Measurements from ENCODE around the gene LCE1D.

Gene LCE1D

DNA sequence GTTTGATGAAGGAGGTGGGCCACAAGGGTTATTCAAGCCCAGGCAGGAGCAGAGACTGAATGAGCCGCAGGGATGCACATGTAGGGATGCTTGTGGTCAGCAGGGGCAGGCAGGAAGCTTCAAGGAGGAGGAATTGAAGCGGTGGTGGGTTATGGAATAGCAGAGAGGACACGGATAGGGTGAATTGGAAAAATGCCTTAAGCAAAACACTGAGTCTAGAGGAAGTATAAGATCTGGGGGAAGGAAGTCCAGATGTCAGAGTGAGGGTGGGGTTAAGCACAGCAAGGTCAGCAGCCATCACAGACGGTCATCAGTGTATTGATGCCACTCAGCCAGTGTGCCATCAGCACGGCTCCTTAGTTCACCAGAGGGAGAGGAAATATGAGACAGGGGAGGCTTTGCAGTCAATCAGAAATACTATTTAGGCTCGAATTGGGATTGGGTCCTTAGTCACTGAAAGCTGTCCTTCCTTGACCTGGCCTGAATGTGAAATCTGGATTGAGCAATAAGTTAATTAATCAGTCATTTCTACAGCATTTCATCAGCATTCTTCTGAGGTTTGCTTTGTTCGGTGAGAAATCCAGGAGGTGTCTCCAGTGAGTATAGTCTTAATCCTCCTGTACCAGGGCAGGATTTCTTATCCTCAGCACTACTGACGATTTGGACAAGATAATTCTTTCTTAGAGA is 27.5 kb upstream of the LCE1D start:
- no peak for DNase-seq (ENCODE audit: low read depth, low spot score)
- Histone ChIP-seq H3K9me3 (ENCODE audit: control insufficient read depth, insufficient read depth, low read length) (peaks cover 15% of the 10 kb centered on the region), H3K4me3 (ENCODE audit: low read length) (no peak overlapping the region), H3K27ac (ENCODE audit: low read length) (no peak overlapping the region), H3K4me1 (ENCODE audit: control insufficient read depth, insufficient read depth, low read length) (no peaks in the 10 kb centered on the region), H3K36me3 (ENCODE audit: control insufficient read depth, insufficient read depth, low read length) (no peaks in the 10 kb centered on the region), H3K27me3 (ENCODE audit: control insufficient read depth, insufficient read depth, low read length) (no peaks in the 10 kb centered on the region)
- WGBS (ENCODE audit: insufficient coverage, insufficient read length) = no CpG with 5 or more reads among the region's 8 CpGs

DNA sequence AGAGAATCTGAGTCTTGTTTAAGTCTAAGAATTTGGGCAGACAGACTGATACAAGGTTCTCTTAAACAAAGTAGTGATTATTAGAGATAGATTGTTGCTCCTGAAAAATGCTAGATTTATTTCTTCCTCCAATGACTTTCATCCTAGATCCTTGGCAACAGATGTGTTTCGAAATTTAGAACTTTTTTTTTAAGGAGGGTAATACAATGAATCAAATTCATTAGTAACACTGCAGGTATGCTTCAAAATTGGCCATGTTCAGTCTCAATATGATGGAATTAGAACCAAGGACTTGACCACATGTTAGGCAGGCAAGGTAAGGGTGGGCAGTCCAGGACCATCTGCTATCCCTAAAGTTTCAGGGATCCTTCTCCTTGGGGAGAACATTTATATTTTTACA is 26.1 kb upstream of the LCE1D start:
- WGBS (ENCODE audit: insufficient coverage, insufficient read length) = no CpG with 5 or more reads among the region's 1 CpG
- no peaks in the 10 kb centered on the region for H3K4me1 ChIP-seq (ENCODE audit: control insufficient read depth, insufficient read depth, low read length)
- H3K27ac ChIP-seq (ENCODE audit: low read length) = no peak overlapping the region
- peaks cover 14% of the 10 kb centered on the region for H3K9me3 ChIP-seq (ENCODE audit: control insufficient read depth, insufficient read depth, low read length)
- no peaks in the 10 kb centered on the region for H3K27me3 ChIP-seq (ENCODE audit: control insufficient read depth, insufficient read depth, low read length)
- no peak for DNase-seq (ENCODE audit: low read depth, low spot score)
- H3K36me3 ChIP-seq (ENCODE audit: control insufficient read depth, insufficient read depth, low read length) = no peaks in the 10 kb centered on the region
- H3K4me3 ChIP-seq (ENCODE audit: low read length) = no peak overlapping the region

GRCh38 chr1:152774875-152775274 is 21.6 kb upstream of the LCE1D start, which contains the start of gene LCE1F:
Gene LCE1F (plus strand): TSS chr1:152775140. CDS start chr1:152776372, 1,232 bp downstream.
- no CpG with 5 or more reads among the region's 6 CpGs for WGBS (ENCODE audit: insufficient coverage, insufficient read length)
- H3K4me3 ChIP-seq (ENCODE audit: low read length) = no peak within 1 kb of the TSS
- no peaks in the 10 kb centered on the region for H3K36me3 ChIP-seq (ENCODE audit: control insufficient read depth, insufficient read depth, low read length)
- H3K4me1 ChIP-seq (ENCODE audit: control insufficient read depth, insufficient read depth, low read length) = no peaks in the 10 kb centered on the region
- no peaks in the 10 kb centered on the region for H3K27me3 ChIP-seq (ENCODE audit: control insufficient read depth, insufficient read depth, low read length)
- H3K27ac ChIP-seq (ENCODE audit: low read length) = no peak within 1 kb of the TSS
- DNase-seq (ENCODE audit: low read depth, low spot score) = no peak
- peaks cover 8% of the 10 kb centered on the region for H3K9me3 ChIP-seq (ENCODE audit: control insufficient read depth, insufficient read depth, low read length)

DNA sequence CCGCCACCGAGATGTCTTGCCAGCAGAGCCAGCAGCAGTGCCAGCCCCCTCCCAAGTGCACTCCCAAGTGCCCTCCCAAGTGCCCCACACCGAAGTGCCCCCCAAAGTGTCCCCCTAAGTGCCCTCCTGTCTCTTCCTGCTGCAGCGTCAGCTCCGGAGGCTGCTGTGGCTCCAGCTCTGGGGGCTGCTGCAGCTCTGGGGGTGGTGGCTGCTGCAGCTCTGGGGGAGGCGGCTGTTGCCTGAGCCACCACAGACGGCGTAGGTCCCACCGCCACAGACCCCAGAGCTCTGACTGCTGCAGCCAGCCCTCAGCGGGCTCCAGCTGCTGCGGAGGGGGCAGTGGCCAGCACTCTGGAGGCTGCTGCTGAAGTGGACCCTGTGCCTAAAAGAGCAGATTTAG is 20.2 kb upstream of the LCE1D start:
- Histone ChIP-seq H3K4me3 (ENCODE audit: low read length) (no peak overlapping the region), H3K9me3 (ENCODE audit: control insufficient read depth, insufficient read depth, low read length) (peaks cover 9% of the 10 kb centered on the region), H3K4me1 (ENCODE audit: control insufficient read depth, insufficient read depth, low read length) (no peaks in the 10 kb centered on the region), H3K27ac (ENCODE audit: low read length) (no peak overlapping the region), H3K36me3 (ENCODE audit: control insufficient read depth, insufficient read depth, low read length) (no peaks in the 10 kb centered on the region), H3K27me3 (ENCODE audit: control insufficient read depth, insufficient read depth, low read length) (no peaks in the 10 kb centered on the region)
- WGBS (ENCODE audit: insufficient coverage, insufficient read length) = no CpG with 5 or more reads among the region's 11 CpGs
- DNase-seq (ENCODE audit: low read depth, low spot score) = no peak

GRCh38 chr1:152777510-152778137 is 18.9 kb upstream of the LCE1D start:
- no CpG with 5 or more reads among the region's 4 CpGs for WGBS (ENCODE audit: insufficient coverage, insufficient read length)
- no peak for DNase-seq (ENCODE audit: low read depth, low spot score)

DNA sequence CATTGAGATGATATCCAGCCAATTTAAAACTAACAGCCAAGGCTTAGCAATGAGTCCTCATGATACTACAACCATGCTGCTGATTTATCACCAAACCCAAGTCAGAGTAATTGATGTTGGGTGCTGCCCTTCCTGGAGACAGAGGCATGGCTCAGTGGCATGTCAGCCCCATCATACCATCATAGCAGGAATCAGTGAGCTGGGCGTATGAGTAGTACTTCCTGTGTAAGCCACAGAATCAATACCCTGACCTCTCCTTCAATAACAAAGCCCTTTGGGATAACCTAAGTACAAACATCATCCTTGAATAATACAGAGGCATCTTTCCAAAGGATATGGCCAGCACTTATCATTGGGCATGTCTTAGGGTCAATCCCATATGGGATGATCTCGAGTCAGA is 13.4 kb upstream of the LCE1D start:
- Histone ChIP-seq H3K4me1 (ENCODE audit: control insufficient read depth, insufficient read depth, low read length) (no peaks in the 10 kb centered on the region), H3K9me3 (ENCODE audit: control insufficient read depth, insufficient read depth, low read length) (peaks cover 19% of the 10 kb centered on the region), H3K27me3 (ENCODE audit: control insufficient read depth, insufficient read depth, low read length) (no peaks in the 10 kb centered on the region), H3K27ac (ENCODE audit: low read length) (no peak overlapping the region), H3K36me3 (ENCODE audit: control insufficient read depth, insufficient read depth, low read length) (no peaks in the 10 kb centered on the region), H3K4me3 (ENCODE audit: low read length) (no peak overlapping the region)
- no CpG with 5 or more reads among the region's 2 CpGs for WGBS (ENCODE audit: insufficient coverage, insufficient read length)
- DNase-seq (ENCODE audit: low read depth, low spot score) = no peak

More at GRCh38 chr1:152777510-152778137, 18.9 kb upstream of the LCE1D start:
- H3K27me3 ChIP-seq (ENCODE audit: control insufficient read depth, insufficient read depth, low read length) = no peaks in the 10 kb centered on the region
- no peak overlapping the region for H3K27ac ChIP-seq (ENCODE audit: low read length)
- H3K36me3 ChIP-seq (ENCODE audit: control insufficient read depth, insufficient read depth, low read length) = no peaks in the 10 kb centered on the region
- peaks cover 9% of the 10 kb centered on the region for H3K9me3 ChIP-seq (ENCODE audit: control insufficient read depth, insufficient read depth, low read length)
- H3K4me3 ChIP-seq (ENCODE audit: low read length) = no peak overlapping the region
- no peaks in the 10 kb centered on the region for H3K4me1 ChIP-seq (ENCODE audit: control insufficient read depth, insufficient read depth, low read length)

- no CpG with 5 or more reads among the region's 2 CpGs for WGBS (ENCODE audit: insufficient coverage, insufficient read length)
- H3K27me3 ChIP-seq (ENCODE audit: control insufficient read depth, insufficient read depth, low read length) = no peaks in the 10 kb centered on the region
- no peak within 1 kb of the TSS for H3K4me3 ChIP-seq (ENCODE audit: low read length)
- DNase-seq (ENCODE audit: low read depth, low spot score) = no peak
- H3K36me3 ChIP-seq (ENCODE audit: control insufficient read depth, insufficient read depth, low read length) = no peaks in the 10 kb centered on the region
- no peaks in the 10 kb centered on the region for H3K4me1 ChIP-seq (ENCODE audit: control insufficient read depth, insufficient read depth, low read length)
- H3K9me3 ChIP-seq (ENCODE audit: control insufficient read depth, insufficient read depth, low read length) = peaks cover 18% of the 10 kb centered on the region
- H3K27ac ChIP-seq (ENCODE audit: low read length) = no peak within 1 kb of the TSS
Measured at GRCh38 chr1:152786077-152786476, 10.4 kb upstream of the LCE1D start, which contains the start of gene LCE1E. Gene LCE1E (plus strand): TSS chr1:152786257. CDS start chr1:152787300, 1,043 bp downstream.

GRCh38 chr1:152795686-152796085 is 835 bp upstream of the LCE1D start:
- H3K27ac ChIP-seq (ENCODE audit: low read length) = no peak overlapping the region
- H3K36me3 ChIP-seq (ENCODE audit: control insufficient read depth, insufficient read depth, low read length) = no peaks in the 10 kb centered on the region
- H3K9me3 ChIP-seq (ENCODE audit: control insufficient read depth, insufficient read depth, low read length) = peaks cover 5% of the 10 kb centered on the region
- H3K27me3 ChIP-seq (ENCODE audit: control insufficient read depth, insufficient read depth, low read length) = no peaks in the 10 kb centered on the region
- H3K4me3 ChIP-seq (ENCODE audit: low read length) = no peak overlapping the region
- no peaks in the 10 kb centered on the region for H3K4me1 ChIP-seq (ENCODE audit: control insufficient read depth, insufficient read depth, low read length)
- no CpG with 5 or more reads among the region's 4 CpGs for WGBS (ENCODE audit: insufficient coverage, insufficient read length)
- DNase-seq (ENCODE audit: low read depth, low spot score) = no peak

- H3K36me3 ChIP-seq (ENCODE audit: control insufficient read depth, insufficient read depth, low read length) = no peaks in the 10 kb centered on the region
- no peaks in the 10 kb centered on the region for H3K4me1 ChIP-seq (ENCODE audit: control insufficient read depth, insufficient read depth, low read length)
- H3K27ac ChIP-seq (ENCODE audit: low read length) = no peak overlapping the region
- no CpG with 5 or more reads among the region's 1 CpG for WGBS (ENCODE audit: insufficient coverage, insufficient read length)
- H3K9me3 ChIP-seq (ENCODE audit: control insufficient read depth, insufficient read depth, low read length) = peaks cover 10% of the 10 kb centered on the region
- no peaks in the 10 kb centered on the region for H3K27me3 ChIP-seq (ENCODE audit: control insufficient read depth, insufficient read depth, low read length)
- DNase-seq (ENCODE audit: low read depth, low spot score) = no peak
- H3K4me3 ChIP-seq (ENCODE audit: low read length) = no peak overlapping the region
Measured at GRCh38 chr1:152801333-152801732, 4.8 kb downstream of the LCE1D start.

- Histone ChIP-seq H3K27ac (ENCODE audit: low read length) (no peak within 1 kb of the TSS), H3K9me3 (ENCODE audit: control insufficient read depth, insufficient read depth, low read length) (peaks cover 6% of the 10 kb centered on the region), H3K27me3 (ENCODE audit: control insufficient read depth, insufficient read depth, low read length) (no peaks in the 10 kb centered on the region), H3K4me1 (ENCODE audit: control insufficient read depth, insufficient read depth, low read length) (no peaks in the 10 kb centered on the region), H3K4me3 (ENCODE audit: low read length) (no peak within 1 kb of the TSS), H3K36me3 (ENCODE audit: control insufficient read depth, insufficient read depth, low read length) (no peaks in the 10 kb centered on the region)
- no peak for DNase-seq (ENCODE audit: low read depth, low spot score)
- whole genome bisulfite sequencing (ENCODE audit: insufficient coverage, insufficient read length) = no CpG with 5 or more reads among the region's 3 CpGs
Measured at GRCh38 chr1:152806576-152806975, 10.1 kb downstream of the LCE1D start, which contains the start of gene LCE1C. Gene LCE1C (minus strand): TSS chr1:152806651. CDS start chr1:152805478, 1,173 bp downstream.

Measured in iPS DF 6.9 (cell line).